A549 (cell line): Measurements from ENCODE around the gene ADCY2. TPM values are rescaled to one million over a fixed set of nuclear protein-coding genes. Genes with fewer than 3 reads are reported as not detected.
A peak's percentile ranks its signal among the peaks of the same experiment; 100 is the strongest.

Experiments
- ATAC-seq, 2 experiments: fragments of 200-7000 bp in 1 of 2; fragments of >200 bp in 1 of 2; cut with Nextera tagmentation in 1 of 2; cut with Tn5 transposase in 1 of 2; 3 replicates each; pipeline versions ENCODE4 v1.8.0 to v1.9.1; 2018 to 2020; ENCODE audit warnings: mild to moderate bottlenecking in 1 of 2, moderate library complexity in 1 of 2
- CTCF ChIA-PET: fragments of 300-600 bp; sonication (Branson Sonifier 250); formaldehyde crosslinking; extraction: SDS; loops from one replicate; lab custom pipeline; 2021; ENCODE audit warnings: antibody characterized with exemption, inconsistent platforms; lab: Yijun Ruan, JAX
- POLR2A ChIA-PET: fragments of 350-600 bp; formaldehyde crosslinking; extraction: SDS; loops from one replicate; lab custom pipeline; 2021; ENCODE audit warnings: antibody characterized with exemption, inconsistent platforms; lab: Yijun Ruan, JAX
- DNase-seq, 2 experiments: peaks; one replicate each; pipeline versions ENCODE4 v3.0.0 to v3.0.0-alpha.2; 2011 to 2016; ENCODE audit warnings: low read depth in 1 of 2, low spot score in 1 of 2
- FAIRE-seq: peaks from 2 replicates; lab custom pipeline; 2011; peaks lifted over from hg19 to GRCh38; lab: Jason Lieb, UNC
- H3K27ac ChIP-seq, 2 experiments: fragments of >200 bp; sonication (Bioruptor Twin); formaldehyde crosslinking; 3 replicates each; pipeline ENCODE4 v1.5.1; 2016 to 2017
- H3K4me1 ChIP-seq: fragments of >200 bp; sonication (Bioruptor Twin); formaldehyde crosslinking; 3 replicates; pipeline ENCODE4 v1.6.1; 2016
- H3K4me2 ChIP-seq: fragments of >200 bp; sonication (Bioruptor Twin); formaldehyde crosslinking; 3 replicates; pipeline ENCODE4 v1.6.1; 2016
- H3K4me3 ChIP-seq: fragments of >200 bp; sonication (Bioruptor Twin); formaldehyde crosslinking; 3 replicates; pipeline ENCODE4 v1.5.1; 2016
- H3K9me3 ChIP-seq: fragments of >200 bp; sonication (Bioruptor Twin); formaldehyde crosslinking; 3 replicates; pipeline ENCODE4 v1.6.1; 2016
- EHF ChIP-seq: fragments of 250-450 bp; sonication (Bioruptor Pico); IDR thresholded peaks from 2 replicates; pipeline ENCODE4 v1.5.0; 2020; ENCODE audit warnings: mild to moderate bottlenecking
- EHMT2 ChIP-seq: fragments of 200-600 bp; sonication (generic); IDR thresholded peaks from 2 replicates; pipeline ENCODE4 v1.6.1; 2016; ENCODE audit warnings: antibody characterized with exemption, low read depth, mild to moderate bottlenecking, moderate library complexity
- EP300 ChIP-seq, 2 experiments: fragments of >200 bp; sonication (Bioruptor Twin); formaldehyde crosslinking; IDR thresholded peaks; 2 replicates in 1 of 2; 3 replicates in 1 of 2; pipeline ENCODE4 v1.6.1; 2016 to 2017
- ESRRA ChIP-seq: fragments of 150-350 bp; IDR thresholded peaks from 2 replicates; pipeline ENCODE4 v1.6.1; 2014; ENCODE audit warnings: mild to moderate bottlenecking, low read length, borderline replicate concordance
- HDAC2 ChIP-seq: fragments of 200-600 bp; sonication (generic); IDR thresholded peaks from 2 replicates; pipeline ENCODE4 v1.6.1; 2016
- HEYL ChIP-seq: fragments of 250-450 bp; sonication (Bioruptor Pico); IDR thresholded peaks from 2 replicates; pipeline ENCODE4 v1.8.0; 2021; ENCODE audit warnings: mild to moderate bottlenecking, moderate library complexity
- KDM5A ChIP-seq: fragments of 200-600 bp; sonication (generic); IDR thresholded peaks from 2 replicates; pipeline ENCODE4 v1.6.1; 2016; ENCODE audit warnings: antibody characterized with exemption, mild to moderate bottlenecking
- MAFK ChIP-seq: fragments of 450-650 bp; IDR thresholded peaks from 2 replicates; pipeline ENCODE4 v1.6.1; 2014; ENCODE audit not compliant: partially characterized antibody
- MAZ ChIP-seq: fragments of 150-350 bp; IDR thresholded peaks from 2 replicates; pipeline ENCODE4 v1.6.1; 2014; ENCODE audit warnings: antibody characterized with exemption, low read depth, low read length, borderline replicate concordance
- NFE2L2 ChIP-seq: fragments of 150-350 bp; conservative IDR thresholded peaks from 2 replicates; pipeline ENCODE4 v1.6.1; 2014; ENCODE audit warnings: low read length
- NPAS2 ChIP-seq: fragments of 250-450 bp; sonication (Bioruptor Pico); IDR thresholded peaks from 2 replicates; pipeline ENCODE4 v1.8.0; 2022; ENCODE audit warnings: mild to moderate bottlenecking, moderate library complexity, borderline replicate concordance
- POLR2AphosphoS2 ChIP-seq: conservative IDR thresholded peaks from 2 replicates; pipeline ENCODE4 v1.6.1; 2012; ENCODE audit warnings: low read length, improper control_type of control experiment, inconsistent platforms
- RCOR1 ChIP-seq: fragments of 150-350 bp; IDR thresholded peaks from 2 replicates; pipeline ENCODE4 v1.6.1; 2014; ENCODE audit warnings: antibody characterized with exemption, low read length, low read depth
- RNF2 ChIP-seq: fragments of 200-600 bp; sonication (generic); IDR thresholded peaks from 2 replicates; pipeline ENCODE4 v1.6.1; 2016; ENCODE audit warnings: low read depth, mild to moderate bottlenecking, antibody characterized with exemption, moderate library complexity, borderline replicate concordance
- ZNF302 ChIP-seq: fragments of 250-450 bp; sonication (Bioruptor Pico); IDR thresholded peaks from 2 replicates; pipeline ENCODE4 v1.9.0; 2021; ENCODE audit warnings: inconsistent platforms, mild to moderate bottlenecking, moderate library complexity
- ZSCAN20 ChIP-seq: fragments of 250-450 bp; sonication (Bioruptor Pico); IDR thresholded peaks from 2 replicates; pipeline ENCODE4 v1.8.0; 2022; ENCODE audit warnings: mild to moderate bottlenecking, moderate library complexity
- WGBS: methylation state at CpG from one replicate; pipeline ENCODE4 v1.1.6; 2017; ENCODE audit errors: missing lambda C conversion rate; 5-methylcytosine and 5-hydroxymethylcytosine counted together
- polyA plus RNA-seq, 4 experiments: library from polyadenylated mRNA; depleted of rRNA in 3 of 4; stranded (reverse); fragments of >200 nt; fragmentation: RNase III in 1 of 4; extraction: RNeasy Plus Mini Kit Qiagen cat#74134 plus additional on column Dnase treatment in 1 of 4; gene quantifications; 2 replicates in 3 of 4; 3 replicates in 1 of 4; pipeline ENCODE4 v1.2.3, GENCODE V29; 2011 to 2017
- TF ChIP-seq, protein P1 (sequence below): IDR thresholded peaks from 2 replicates; pipeline ENCODE4 v1.6.1; 2012; ENCODE audit warnings: low read depth, borderline replicate concordance
- TF ChIP-seq, protein P2 (sequence below): IDR thresholded peaks from 2 replicates; pipeline ENCODE4 v1.6.1; 2012
- TF ChIP-seq, protein P3 (sequence below): fragments of >200 bp; sonication (Bioruptor Twin); formaldehyde crosslinking; IDR thresholded peaks from 3 replicates; pipeline ENCODE4 v1.5.1; 2016

Gene ADCY2
- polyA plus RNA-seq, 2 of the 4 experiments (the other 2 are of a cell fraction) = not detected

DNA sequence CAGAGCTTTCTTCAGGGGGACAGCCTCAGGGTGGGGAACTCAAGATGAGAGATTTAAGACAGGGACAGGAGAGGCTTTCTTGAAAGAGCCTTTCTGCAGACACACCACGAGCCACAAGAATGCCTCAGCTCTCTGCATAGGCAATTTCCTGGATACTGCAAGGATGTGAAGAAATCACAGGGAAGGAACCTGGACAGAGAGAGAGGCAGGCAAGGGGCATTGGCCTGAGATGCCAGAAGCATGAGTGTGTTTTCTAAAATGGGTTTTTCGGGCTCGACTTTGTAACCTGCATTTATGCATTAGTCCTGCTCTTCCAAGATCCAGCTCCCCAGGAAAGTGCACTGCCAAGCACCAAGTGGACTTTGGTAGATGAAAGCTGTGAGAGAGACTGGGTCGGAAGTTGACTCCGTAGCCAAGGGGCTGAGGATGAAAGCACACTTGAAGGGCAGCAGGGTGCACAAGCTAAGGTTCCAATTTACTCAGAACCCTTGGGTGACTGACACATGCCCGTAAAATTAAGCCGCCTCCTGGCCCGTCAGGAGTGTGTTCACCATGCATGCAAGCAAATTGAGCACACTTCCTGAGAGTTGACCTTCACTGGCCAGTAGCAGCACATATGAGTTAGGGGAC, 364.1 kb downstream of the ADCY2 start:
- 25% methylated on average over 8 of the region's 8 CpGs for WGBS
- Histone ChIP-seq H3K4me3 (no peak overlapping the region), H3K4me1 (no peaks in the 10 kb centered on the region), H3K27ac (no peak overlapping the region), H3K9me3 (no peaks in the 10 kb centered on the region), H3K4me2 (no peak overlapping the region)
- no peak for TF ChIP-seq NFE2L2
- no peak for TF ChIP-seq ESRRA
- DNase-seq (no peak), FAIRE-seq (no peak), ATAC-seq (no peak)
- CTCF ChIA-PET = interaction anchor here (1.1 to 1.2 kb wide), 2 partner anchors 14 to 37 kb away, joined by 3 to 5 read pairs; no protein-coding TSS in a partner anchor
- POLR2A ChIA-PET = no interaction called here

DNA sequence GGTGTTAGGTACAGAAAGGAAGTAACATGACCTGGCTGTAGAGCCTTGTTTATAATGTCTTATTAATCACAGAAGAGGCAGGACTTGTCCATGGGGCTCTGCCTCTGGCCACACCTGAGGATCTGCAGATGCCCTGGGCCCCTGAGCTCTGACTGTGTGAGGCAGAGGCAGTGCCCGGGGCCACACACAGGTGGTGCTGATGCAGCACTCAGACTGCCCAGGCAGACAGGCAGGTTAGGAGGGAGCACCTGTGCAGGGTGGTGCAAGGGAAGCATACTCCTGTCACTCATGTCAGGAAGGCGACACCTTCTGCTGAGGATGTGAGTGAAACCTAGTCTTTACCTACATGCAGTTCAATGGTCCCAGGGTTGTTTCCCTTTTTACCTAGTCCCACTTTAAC, 366.3 kb downstream of the ADCY2 start:
- Histone ChIP-seq H3K4me1 (no peaks in the 10 kb centered on the region), H3K4me3 (no peak overlapping the region), H3K9me3 (no peaks in the 10 kb centered on the region), H3K27ac (no peak overlapping the region), H3K4me2 (no peak overlapping the region)
- FAIRE-seq (no peak), ATAC-seq (peak; percentile 17 to 36; a peak in 2 of 6 replicates), DNase-seq (no peak)
- POLR2A ChIA-PET = no interaction called here
- CTCF ChIA-PET = interaction anchor here (1.2 kb wide), 1 partner anchor 16 kb away, joined by 8 read pairs; no protein-coding TSS in a partner anchor
- TF ChIP-seq, protein P1, sequence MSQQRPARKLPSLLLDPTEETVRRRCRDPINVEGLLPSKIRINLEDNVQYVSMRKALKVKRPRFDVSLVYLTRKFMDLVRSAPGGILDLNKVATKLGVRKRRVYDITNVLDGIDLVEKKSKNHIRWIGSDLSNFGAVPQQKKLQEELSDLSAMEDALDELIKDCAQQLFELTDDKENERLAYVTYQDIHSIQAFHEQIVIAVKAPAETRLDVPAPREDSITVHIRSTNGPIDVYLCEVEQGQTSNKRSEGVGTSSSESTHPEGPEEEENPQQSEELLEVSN = no peak
- TF ChIP-seq, protein P2, sequence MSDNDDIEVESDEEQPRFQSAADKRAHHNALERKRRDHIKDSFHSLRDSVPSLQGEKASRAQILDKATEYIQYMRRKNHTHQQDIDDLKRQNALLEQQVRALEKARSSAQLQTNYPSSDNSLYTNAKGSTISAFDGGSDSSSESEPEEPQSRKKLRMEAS = no peak
- no peak for TF ChIP-seq HDAC2
- no peak for TF ChIP-seq HEYL
- 11% methylated on average over 2 of the region's 2 CpGs for WGBS

DNA sequence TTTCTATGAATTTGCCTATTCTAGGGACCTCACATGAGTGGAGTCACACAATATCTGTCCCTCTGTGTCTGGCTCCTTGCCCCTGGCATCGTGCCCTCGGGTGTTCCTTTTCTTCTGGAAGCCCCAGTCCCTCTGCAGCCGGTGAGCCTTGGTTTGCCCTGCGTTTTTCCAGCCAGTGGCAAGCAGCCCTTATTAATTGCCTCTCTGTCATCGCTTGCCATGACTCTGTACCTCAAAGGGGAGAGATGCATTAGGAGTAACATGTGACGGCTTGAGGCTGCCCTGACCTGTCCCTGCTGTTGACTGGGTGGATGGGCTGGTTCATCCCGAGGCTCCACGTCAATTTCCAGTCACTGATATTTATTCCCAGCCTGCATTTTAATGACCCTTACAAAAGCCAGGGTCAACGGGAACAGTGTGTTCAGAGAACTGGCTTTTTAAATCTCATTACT, 367.7 kb downstream of the ADCY2 start:
- 20% methylated on average over 9 of the region's 9 CpGs for WGBS
- no peaks in the 10 kb centered on the region for H3K4me1 ChIP-seq
- H3K9me3 ChIP-seq = no peaks in the 10 kb centered on the region
- CTCF ChIA-PET = no interaction called here
- no peak for DNase-seq
- TF ChIP-seq, protein P1 = no peak
- TF ChIP-seq RNF2 (no peak), POLR2AphosphoS2 (no peak), ZSCAN20 (no peak), EHF (CRISPR knock-in tag) (no peak), ZNF302 (CRISPR knock-in tag) (no peak), EP300 (IDR thresholded peaks at IDR 0.05) (no peak), MAFK (no peak), EHMT2 (no peak), RCOR1 (no peak), MAZ (no peak), NPAS2 (CRISPR knock-in tag) (no peak), KDM5A (no peak)
- TF ChIP-seq, protein P3, sequence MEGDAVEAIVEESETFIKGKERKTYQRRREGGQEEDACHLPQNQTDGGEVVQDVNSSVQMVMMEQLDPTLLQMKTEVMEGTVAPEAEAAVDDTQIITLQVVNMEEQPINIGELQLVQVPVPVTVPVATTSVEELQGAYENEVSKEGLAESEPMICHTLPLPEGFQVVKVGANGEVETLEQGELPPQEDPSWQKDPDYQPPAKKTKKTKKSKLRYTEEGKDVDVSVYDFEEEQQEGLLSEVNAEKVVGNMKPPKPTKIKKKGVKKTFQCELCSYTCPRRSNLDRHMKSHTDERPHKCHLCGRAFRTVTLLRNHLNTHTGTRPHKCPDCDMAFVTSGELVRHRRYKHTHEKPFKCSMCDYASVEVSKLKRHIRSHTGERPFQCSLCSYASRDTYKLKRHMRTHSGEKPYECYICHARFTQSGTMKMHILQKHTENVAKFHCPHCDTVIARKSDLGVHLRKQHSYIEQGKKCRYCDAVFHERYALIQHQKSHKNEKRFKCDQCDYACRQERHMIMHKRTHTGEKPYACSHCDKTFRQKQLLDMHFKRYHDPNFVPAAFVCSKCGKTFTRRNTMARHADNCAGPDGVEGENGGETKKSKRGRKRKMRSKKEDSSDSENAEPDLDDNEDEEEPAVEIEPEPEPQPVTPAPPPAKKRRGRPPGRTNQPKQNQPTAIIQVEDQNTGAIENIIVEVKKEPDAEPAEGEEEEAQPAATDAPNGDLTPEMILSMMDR = no peak
- FAIRE-seq = no peak
- no peak overlapping the region for H3K4me3 ChIP-seq
- POLR2A ChIA-PET = no interaction called here
- no peak overlapping the region for H3K27ac ChIP-seq
- H3K4me2 ChIP-seq = no peak overlapping the region
- no peak for ATAC-seq
